Rectal smooth muscle tissue (tissue), 1 donor: ENCODE results near the gene ALG6.

Source experiments
- H3K27ac ChIP-seq: one replicate; pipeline ENCODE4 v1.7.0; 2013; ENCODE audit warnings: low read depth, low read length, inconsistent platforms
- H3K27me3 ChIP-seq: one replicate; pipeline ENCODE4 v1.7.0; 2013; ENCODE audit warnings: low read length; ENCODE audit not compliant: control insufficient read depth, insufficient read depth
- H3K36me3 ChIP-seq: one replicate; pipeline ENCODE4 v1.7.0; 2013; ENCODE audit warnings: low read length; ENCODE audit not compliant: control insufficient read depth, insufficient read depth
- H3K4me1 ChIP-seq: one replicate; pipeline ENCODE4 v1.7.0; 2013; ENCODE audit warnings: low read length; ENCODE audit not compliant: control insufficient read depth, insufficient read depth
- H3K4me3 ChIP-seq: one replicate; pipeline ENCODE4 v1.7.0; 2013; ENCODE audit warnings: low read length
- H3K9ac ChIP-seq: one replicate; pipeline ENCODE4 v1.7.0; 2013; ENCODE audit warnings: low read length

Gene ALG6

GRCh38 chr1:63486629-63487028, 119.2 kb downstream of the ALG6 start:
- no peak overlapping the region for H3K4me3 ChIP-seq
- H3K27me3 ChIP-seq: no peaks in the 10 kb centered on the region
- H3K9ac ChIP-seq: no peak overlapping the region
- no peaks in the 10 kb centered on the region for H3K36me3 ChIP-seq
- H3K27ac ChIP-seq: no peak overlapping the region
- H3K4me1 ChIP-seq: peaks cover 8% of the 10 kb centered on the region

GRCh38 chr1:63487336-63488065, 120.1 kb downstream of the ALG6 start:
- Histone ChIP-seq H3K27me3 (no peaks in the 10 kb centered on the region), H3K4me3 (no peak overlapping the region), H3K36me3 (no peaks in the 10 kb centered on the region), H3K4me1 (peaks cover 8% of the 10 kb centered on the region), H3K27ac (peak overlapping the region; percentile 48), H3K9ac (no peak overlapping the region)
